ENCODE data around the gene POLH.

GRCh38 chr6:43614396-43614730, 38.4 kb downstream of the POLH start:
- no peak for TF ChIP-seq CTCF (IDR thresholded peaks at IDR 0.05)
- TF ChIP-seq POLR2A (IDR thresholded peaks at IDR 0.05), result no peak
